GM23338 (cell line): ENCODE data around the gene GOSR1. TPM values are rescaled to one million over a fixed set of nuclear protein-coding genes. Genes with fewer than 3 reads are reported as not detected.
A peak's percentile ranks its signal among the peaks of the same experiment; 100 is the strongest.

Experiments used
- ATAC-seq: fragments of 200-7000 bp; cut with Tn5 transposase; 3 replicates; pipeline ENCODE4 v1.9.1; 2020
- DNase-seq: peaks from one replicate; pipeline ENCODE4 v3.0.0-alpha.2; 2015; ENCODE audit warnings: low spot score
- H2AFZ ChIP-seq: fragments of 200-600 bp; sonication (generic); 2 replicates; pipeline ENCODE4 v1.8.0; 2016; ENCODE audit warnings: antibody characterized with exemption, mild to moderate bottlenecking, moderate library complexity
- H3F3A ChIP-seq: fragments of 200-600 bp; sonication (generic); replicated peaks from 2 replicates; pipeline ENCODE4 v1.8.0; 2017; ENCODE audit warnings: antibody characterized with exemption, mixed run types, low read depth
- H3K27ac ChIP-seq: fragments of 200-600 bp; sonication (generic); 2 replicates; pipeline ENCODE4 v1.6.1; 2016; ENCODE audit warnings: low read depth
- H3K27me3 ChIP-seq: fragments of 200-600 bp; sonication (generic); 2 replicates; pipeline ENCODE4 v1.8.0; 2016; ENCODE audit warnings: mild to moderate bottlenecking, mixed run types, moderate library complexity; ENCODE audit not compliant: insufficient read depth
- H3K36me3 ChIP-seq: fragments of 200-600 bp; sonication (generic); 2 replicates; pipeline ENCODE4 v1.8.0; 2016; ENCODE audit warnings: mild to moderate bottlenecking; ENCODE audit not compliant: insufficient read depth
- H3K4me1 ChIP-seq: fragments of 200-600 bp; sonication (generic); 2 replicates; pipeline ENCODE4 v1.8.0; 2016; ENCODE audit warnings: mild to moderate bottlenecking, moderate library complexity; ENCODE audit not compliant: insufficient read depth
- H3K4me2 ChIP-seq: fragments of 200-600 bp; sonication (generic); 2 replicates; pipeline ENCODE4 v1.7.1; 2017; ENCODE audit warnings: mixed run types
- H3K4me3 ChIP-seq: fragments of 200-600 bp; sonication (generic); 2 replicates; pipeline ENCODE4 v1.6.1; 2016; ENCODE audit warnings: mixed run types
- H3K79me2 ChIP-seq: fragments of 200-600 bp; sonication (generic); replicated peaks from 2 replicates; pipeline ENCODE4 v1.8.0; 2017; ENCODE audit warnings: mild to moderate bottlenecking; ENCODE audit not compliant: insufficient read depth
- H3K9me2 ChIP-seq: fragments of 200-600 bp; sonication (generic); 2 replicates; pipeline ENCODE4 v1.8.0; 2017; ENCODE audit not compliant: insufficient read depth
- H4K20me1 ChIP-seq: fragments of 200-600 bp; sonication (generic); replicated peaks from 2 replicates; pipeline ENCODE4 v1.8.0; 2017; ENCODE audit warnings: mild to moderate bottlenecking; ENCODE audit not compliant: insufficient read depth
- H3K27ac Mint-ChIP-seq: 2 replicates; pipeline ENCODE4 v1.8.0; 2020; ENCODE audit warnings: inconsistent platforms, mild to moderate bottlenecking, moderate library complexity, mixed read lengths
- H3K27me3 Mint-ChIP-seq: 3 replicates; pipeline ENCODE4 v1.8.0; 2022; ENCODE audit warnings: low read depth, mild to moderate bottlenecking, moderate library complexity, mixed read lengths, inconsistent platforms; ENCODE audit not compliant: insufficient read depth, poor library complexity
- H3K36me3 Mint-ChIP-seq: 3 replicates; pipeline ENCODE4 v1.8.0; 2021; ENCODE audit warnings: low read depth, mild to moderate bottlenecking, inconsistent platforms, moderate library complexity, mixed read lengths
- H3K4me1 Mint-ChIP-seq: 3 replicates; pipeline ENCODE4 v1.8.0; 2020; ENCODE audit warnings: mild to moderate bottlenecking, inconsistent platforms, mixed read lengths
- H3K4me3 Mint-ChIP-seq: 3 replicates; pipeline ENCODE4 v1.8.0; 2021; ENCODE audit warnings: moderate library complexity, mild to moderate bottlenecking, inconsistent platforms, mixed read lengths
- H3K9me3 Mint-ChIP-seq: 3 replicates; pipeline ENCODE4 v1.8.0; 2020; ENCODE audit warnings: moderate library complexity, mild to moderate bottlenecking, inconsistent platforms, mixed read lengths
- CREB1 ChIP-seq: fragments of 250-450 bp; sonication (Bioruptor Pico); IDR thresholded peaks from 2 replicates; pipeline ENCODE4 v1.5.0; 2020; ENCODE audit warnings: low read depth, mild to moderate bottlenecking, moderate library complexity
- CTCF ChIP-seq, 2 experiments: fragments of 200-600 bp in 1 of 2; sonication (generic) in 1 of 2; conservative IDR thresholded peaks; 2 replicates each; pipeline versions ENCODE4 v1.5.1 to v1.6.1; 2016 to 2017; ENCODE audit warnings: antibody characterized with exemption in 2 of 2, low read depth in 2 of 2, mild to moderate bottlenecking in 2 of 2, moderate library complexity in 1 of 2
- ETS1 ChIP-seq: IDR thresholded peaks from 2 replicates; pipeline ENCODE4 v1.6.1; 2016; ENCODE audit warnings: antibody characterized with exemption
- EZH2 ChIP-seq: fragments of 200-600 bp; sonication (generic); IDR thresholded peaks from one replicate; pipeline ENCODE4 v1.8.0; 2017; ENCODE audit warnings: antibody characterized with exemption, mild to moderate bottlenecking, low read depth; ENCODE audit not compliant: unreplicated experiment
- EZH2phosphoT487 ChIP-seq: fragments of 200-600 bp; sonication (generic); IDR thresholded peaks from one replicate; pipeline ENCODE4 v1.8.1; 2018; ENCODE audit warnings: antibody characterized with exemption; ENCODE audit not compliant: unreplicated experiment
- JUNB ChIP-seq: IDR thresholded peaks from one replicate; pipeline ENCODE4 v1.6.1; 2016; ENCODE audit warnings: antibody characterized with exemption; ENCODE audit not compliant: unreplicated experiment
- NANOG ChIP-seq: IDR thresholded peaks from 2 replicates; pipeline ENCODE4 v1.6.1; 2016; ENCODE audit warnings: antibody characterized with exemption, borderline replicate concordance
- POLR2AphosphoS5 ChIP-seq: IDR thresholded peaks from 2 replicates; pipeline ENCODE4 v1.6.1; 2016; ENCODE audit warnings: antibody characterized with exemption, low read depth
- REST ChIP-seq: IDR thresholded peaks from one replicate; pipeline ENCODE4 v1.6.1; 2018; ENCODE audit warnings: antibody characterized with exemption; ENCODE audit not compliant: unreplicated experiment
- STAT1 ChIP-seq: IDR thresholded peaks from one replicate; pipeline ENCODE4 v1.6.1; 2016; ENCODE audit warnings: antibody characterized with exemption; ENCODE audit not compliant: unreplicated experiment
- ZNF114 ChIP-seq: fragments of 250-450 bp; sonication (Bioruptor Pico); IDR thresholded peaks from 2 replicates; pipeline ENCODE4 v1.5.0; 2020; ENCODE audit warnings: mild to moderate bottlenecking, moderate library complexity
- ZNF331 ChIP-seq: fragments of 250-450 bp; sonication (Bioruptor Pico); IDR thresholded peaks from 2 replicates; pipeline ENCODE4 v1.5.0; 2020; ENCODE audit warnings: low read depth, mild to moderate bottlenecking, moderate library complexity
- ZNF462 ChIP-seq: fragments of 250-450 bp; sonication (Bioruptor Pico); IDR thresholded peaks from 2 replicates; pipeline ENCODE4 v1.5.0; 2020; ENCODE audit warnings: mild to moderate bottlenecking, moderate library complexity
- polyA plus RNA-seq: library from polyadenylated mRNA; unstranded; fragments of >200 nt; fragmentation: Nextera tagmentation; extraction: Ambion mirVana; gene quantifications from 2 replicates; pipeline ENCODE4 v1.2.1, GENCODE V29; 2016
- total RNA-seq: library from RNA; depleted of rRNA; stranded (reverse); fragments of >200 nt; shearing (Covaris generic); gene quantifications from 2 replicates; pipeline ENCODE4 v1.2.3, GENCODE V29; 2014

Gene GOSR1
- total and polyA plus RNA-seq, 2 experiments from 2014 or later, result 33.4 to 74.1 TPM

- TF ChIP-seq JUNB (no peak), POLR2AphosphoS5 (no peak), ZNF331 (CRISPR knock-in tag) (no peak), STAT1 (no peak), CREB1 (CRISPR knock-in tag) (no peak)
Observed at GRCh38 chr17:30476726-30477082, 504 bp upstream of the GOSR1 start (continued).

- Histone ChIP-seq H2AFZ (peak overlapping the region; percentile 83), H3K36me3 (peaks cover 8% of the 10 kb centered on the region; the same call in 1 of the 2 replicates), H3K27ac (peak overlapping the region; percentile 93), H3K4me1 (no peaks in the 10 kb centered on the region), H3K79me2 (peaks cover 27% of the 10 kb centered on the region), H4K20me1 (peaks cover 5% of the 10 kb centered on the region; the same call in 1 of the 2 replicates), H3K9me2 (no peaks in the 10 kb centered on the region), H3K27me3 (no peaks in the 10 kb centered on the region), H3K4me2 (peak overlapping the region; percentile 91), H3K4me3 (peak overlapping the region; percentile 82), H3F3A (0 out of 2 replicates have a peak, but pooled peaks cover 3% of the 10 kb centered on the region)
- DNase-seq (peak; percentile 51), ATAC-seq (peak; percentile 11; the same call in 2 of the 3 replicates)
- Mint-ChIP-seq H3K27me3 (peaks cover 4% of the 10 kb centered on the region), H3K9me3 (no peaks in the 10 kb centered on the region), H3K4me1 (peaks cover 12% of the 10 kb centered on the region; the same call in 2 of the 3 replicates), H3K4me3 (peak overlapping the region; percentile 96), H3K27ac (peak overlapping the region; percentile 97), H3K36me3 (peaks cover 19% of the 10 kb centered on the region)
- TF ChIP-seq POLR2AphosphoS5, result no peak
- TF ChIP-seq ETS1, result no peak
- no peak for TF ChIP-seq JUNB
- no peak for TF ChIP-seq STAT1
- no peak for TF ChIP-seq CREB1 (CRISPR knock-in tag)
- TF ChIP-seq REST, result no peak
- no peak for TF ChIP-seq EZH2phosphoT487
- TF ChIP-seq NANOG, result no peak
- TF ChIP-seq ZNF114, result no peak
- no peak for TF ChIP-seq EZH2
- TF ChIP-seq CTCF (conservative IDR thresholded peaks at IDR 0.05; ENCODE audit: low read depth in 2 of 2), result no peak
- TF ChIP-seq ZNF331 (CRISPR knock-in tag), result no peak
- no peak for TF ChIP-seq ZNF462 (CRISPR knock-in tag)
Observed at GRCh38 chr17:30477774-30478115, 537 bp downstream of the GOSR1 start.
